Caco-2 (cell line): ENCODE measurements around the gene ASB15. TPM values are rescaled to one million over a fixed set of nuclear protein-coding genes. Genes with fewer than 3 reads are reported as not detected.

ENCODE experiments used
- BruUV-seq: library from RNA; stranded (reverse); fragments of 400-500 nt; replicated peaks from 2 replicates; lab custom pipeline; 2021; lab: Mats Ljungman, UMichigan
- CTCF ChIA-PET: fragments of 300-600 bp; sonication (Branson Sonifier 250); formaldehyde crosslinking; loops from one replicate; lab custom pipeline; 2022; ENCODE audit warnings: antibody characterized with exemption; lab: Charles Lee
- POLR2A ChIA-PET: fragments of 300-600 bp; sonication (Branson Sonifier 250); formaldehyde crosslinking; loops from one replicate; lab custom pipeline; 2022; ENCODE audit warnings: antibody characterized with exemption; lab: Charles Lee
- DNase-seq, 2 experiments: peaks; one replicate each; pipeline versions ENCODE4 v3.0.0 to v3.0.0-alpha.2; 2020 to 2022
- H3K27me3 ChIP-seq: replicated peaks from 2 replicates; pipeline ENCODE4 v1.6.0; 2011; ENCODE audit warnings: low read length; ENCODE audit not compliant: control insufficient read depth, insufficient read depth
- H3K36me3 ChIP-seq: 2 replicates; pipeline ENCODE4 v1.5.1; 2011; ENCODE audit warnings: low read length; ENCODE audit not compliant: control insufficient read depth, insufficient read depth
- H3K4me1 ChIP-seq: fragments of 250-450 bp; sonication (Bioruptor Pico); 2 replicates; pipeline ENCODE4 v1.5.1; 2020; ENCODE audit warnings: mild to moderate bottlenecking
- H3K4me3 ChIP-seq: 2 replicates; pipeline ENCODE4 v1.5.1; 2011; ENCODE audit warnings: low read depth, mild to moderate bottlenecking, control low read depth, low read length
- H3K9me3 ChIP-seq: fragments of 250-450 bp; sonication (Bioruptor Pico); 2 replicates; pipeline ENCODE4 v1.5.1; 2020; ENCODE audit warnings: mild to moderate bottlenecking, moderate library complexity
- H3K27ac Mint-ChIP-seq: one replicate; pipeline ENCODE4 v1.8.0; 2022; ENCODE audit warnings: mixed read lengths; ENCODE audit not compliant: unreplicated experiment
- H3K27me3 Mint-ChIP-seq: one replicate; pipeline ENCODE4 v1.8.0; 2022; ENCODE audit warnings: mixed read lengths; ENCODE audit not compliant: insufficient read depth, unreplicated experiment
- H3K36me3 Mint-ChIP-seq: one replicate; pipeline ENCODE4 v1.8.0; 2022; ENCODE audit warnings: mild to moderate bottlenecking, mixed read lengths; ENCODE audit not compliant: insufficient read depth, unreplicated experiment
- H3K4me1 Mint-ChIP-seq: one replicate; pipeline ENCODE4 v1.8.0; 2022; ENCODE audit warnings: low read depth, mixed read lengths; ENCODE audit not compliant: unreplicated experiment
- H3K4me3 Mint-ChIP-seq: one replicate; pipeline ENCODE4 v1.8.0; 2022; ENCODE audit warnings: mild to moderate bottlenecking, moderate library complexity, mixed read lengths; ENCODE audit not compliant: unreplicated experiment
- H3K9me3 Mint-ChIP-seq: one replicate; pipeline ENCODE4 v1.8.0; 2022; ENCODE audit warnings: mixed read lengths; ENCODE audit not compliant: unreplicated experiment
- intact Hi-C: fragments of 100-400 bp; cut with micrococcal nuclease; formaldehyde crosslinking; loops from one replicate; pipeline ENCODE4 v1.10.0; 2022; ENCODE audit not compliant: unreplicated experiment
- total RNA-seq: library from RNA; stranded (reverse); gene quantifications from 2 replicates; pipeline ENCODE4 v1.2.3, GENCODE V29; 2022
- TF ChIP-seq, protein P1 (sequence below), 2 experiments: fragments of 200-600 bp in 1 of 2; IDR thresholded peaks; 1 replicate in 1 of 2; 2 replicates in 1 of 2; pipeline versions ENCODE4 v1.5.1 to v1.8.0; 2011 to 2022; ENCODE audit warnings: antibody characterized with exemption in 1 of 2, control low read depth in 1 of 2, inconsistent platforms in 1 of 2, low read depth in 1 of 2, low read length in 1 of 2, mild to moderate bottlenecking in 1 of 2, moderate library complexity in 1 of 2; ENCODE audit not compliant: insufficient read depth in 1 of 2, severe bottlenecking in 1 of 2, unreplicated experiment in 1 of 2

The ASB15 gene
- total RNA-seq, 1 experiment from 2014 or later = not detected

DNA sequence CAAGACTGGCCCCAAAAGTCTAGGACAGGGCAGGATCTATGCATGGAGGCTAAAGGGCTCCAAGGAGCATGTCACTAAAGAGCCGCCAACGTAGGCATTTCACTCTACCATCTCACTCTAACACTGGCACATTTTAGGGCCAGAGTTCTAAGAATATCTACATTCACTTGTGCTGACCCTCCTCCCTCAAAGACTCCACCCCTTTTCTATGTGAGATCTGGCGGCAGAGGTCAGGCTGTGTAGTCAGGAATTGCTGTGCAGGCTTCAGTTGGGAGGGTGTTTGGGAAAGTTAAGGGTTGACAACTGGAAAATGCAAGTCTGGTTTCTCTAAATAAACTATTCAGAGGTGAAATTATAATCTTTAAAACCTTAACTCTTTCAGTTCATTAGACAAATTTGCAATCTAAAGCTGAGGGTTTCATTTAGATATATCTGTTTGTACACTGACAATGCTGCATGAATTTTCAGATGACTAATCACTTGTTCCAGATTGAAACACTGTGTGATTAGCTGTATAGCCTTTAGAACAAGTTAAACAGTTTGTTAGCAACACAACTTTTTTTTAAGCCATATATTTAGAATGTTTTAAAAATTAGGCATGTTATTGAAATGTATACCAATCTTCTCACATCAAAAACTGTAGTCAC lies 72.3 kb downstream of the ASB15 start:
- Histone ChIP-seq H3K4me1 (no peaks in the 10 kb centered on the region), H3K27me3 (no peaks in the 10 kb centered on the region), H3K9me3 (no peaks in the 10 kb centered on the region), H3K36me3 (no peaks in the 10 kb centered on the region), H3K4me3 (no peak overlapping the region)
- ChIA-PET POLR2A (no interaction called here), CTCF (no interaction called here)
- TF ChIP-seq, protein P1, sequence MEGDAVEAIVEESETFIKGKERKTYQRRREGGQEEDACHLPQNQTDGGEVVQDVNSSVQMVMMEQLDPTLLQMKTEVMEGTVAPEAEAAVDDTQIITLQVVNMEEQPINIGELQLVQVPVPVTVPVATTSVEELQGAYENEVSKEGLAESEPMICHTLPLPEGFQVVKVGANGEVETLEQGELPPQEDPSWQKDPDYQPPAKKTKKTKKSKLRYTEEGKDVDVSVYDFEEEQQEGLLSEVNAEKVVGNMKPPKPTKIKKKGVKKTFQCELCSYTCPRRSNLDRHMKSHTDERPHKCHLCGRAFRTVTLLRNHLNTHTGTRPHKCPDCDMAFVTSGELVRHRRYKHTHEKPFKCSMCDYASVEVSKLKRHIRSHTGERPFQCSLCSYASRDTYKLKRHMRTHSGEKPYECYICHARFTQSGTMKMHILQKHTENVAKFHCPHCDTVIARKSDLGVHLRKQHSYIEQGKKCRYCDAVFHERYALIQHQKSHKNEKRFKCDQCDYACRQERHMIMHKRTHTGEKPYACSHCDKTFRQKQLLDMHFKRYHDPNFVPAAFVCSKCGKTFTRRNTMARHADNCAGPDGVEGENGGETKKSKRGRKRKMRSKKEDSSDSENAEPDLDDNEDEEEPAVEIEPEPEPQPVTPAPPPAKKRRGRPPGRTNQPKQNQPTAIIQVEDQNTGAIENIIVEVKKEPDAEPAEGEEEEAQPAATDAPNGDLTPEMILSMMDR (IDR thresholded peaks at IDR 0.05; ENCODE audit: insufficient read depth in 1 of 2, low read depth in 1 of 2, low read length in 1 of 2, severe bottlenecking in 1 of 2, unreplicated experiment in 1 of 2) = no peak
- BruUV-seq = no TSS peak
- peaks cover 6% of the 10 kb centered on the region for H3K4me1 Mint-ChIP-seq
- intact Hi-C loops = loop anchor here (2.0 kb wide), 1 partner anchor 15 kb away; no protein-coding TSS in a partner anchor
- H3K9me3 Mint-ChIP-seq = no peaks in the 10 kb centered on the region
- DNase-seq = no peak
- no peaks in the 10 kb centered on the region for H3K27me3 Mint-ChIP-seq
- H3K27ac Mint-ChIP-seq = no peak overlapping the region
- peaks cover 19% of the 10 kb centered on the region for H3K36me3 Mint-ChIP-seq
- H3K4me3 Mint-ChIP-seq = no peak overlapping the region

DNA sequence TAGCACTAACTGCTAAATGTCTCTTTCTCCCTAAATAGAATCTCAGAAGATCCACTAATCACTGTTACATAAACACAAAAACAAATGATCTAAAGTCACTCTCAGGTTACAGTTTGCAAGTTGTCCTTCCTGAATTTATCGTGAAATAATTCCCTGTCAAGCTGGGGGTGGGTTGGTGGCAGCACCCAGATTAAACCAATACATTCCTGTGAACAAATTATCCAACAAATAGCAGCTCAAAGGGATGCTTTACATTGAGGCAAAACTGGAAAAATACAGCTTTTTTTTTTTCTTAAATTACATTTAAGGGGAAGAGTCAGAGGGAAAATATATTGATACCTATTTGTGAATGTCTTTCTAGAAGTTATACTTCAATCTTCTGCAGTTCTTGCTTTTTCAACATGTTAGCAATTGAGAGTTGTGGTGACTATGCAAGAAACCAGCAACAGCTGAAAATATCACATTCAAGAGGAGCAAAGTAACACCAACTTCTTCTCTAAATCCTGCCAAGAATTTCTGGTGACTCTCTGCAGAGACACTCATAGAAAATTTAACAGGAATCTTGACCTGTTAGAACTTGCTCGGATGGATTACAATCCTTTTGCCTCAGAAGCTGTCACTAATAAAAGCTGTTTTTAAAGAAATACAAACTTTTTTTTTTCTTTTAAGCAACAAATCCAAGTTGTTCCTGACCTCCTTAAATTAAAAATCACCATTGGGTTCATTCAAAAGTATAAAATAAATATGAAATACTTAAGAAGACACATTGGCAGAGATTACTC lies 73.0 kb downstream of the ASB15 start:
- no peaks in the 10 kb centered on the region for H3K9me3 ChIP-seq
- POLR2A ChIA-PET = no interaction called here
- Mint-ChIP-seq H3K27ac (no peak overlapping the region), H3K9me3 (no peaks in the 10 kb centered on the region), H3K4me1 (peaks cover under 1% of the 10 kb centered on the region), H3K4me3 (no peak overlapping the region), H3K27me3 (no peaks in the 10 kb centered on the region), H3K36me3 (peaks cover 25% of the 10 kb centered on the region)
- TF ChIP-seq, protein P1 (IDR thresholded peaks at IDR 0.05; ENCODE audit: insufficient read depth in 1 of 2, low read depth in 1 of 2, low read length in 1 of 2, severe bottlenecking in 1 of 2, unreplicated experiment in 1 of 2) = no peak
- no peaks in the 10 kb centered on the region for H3K4me1 ChIP-seq
- CTCF ChIA-PET = no interaction called here
- BruUV-seq = no TSS peak
- H3K36me3 ChIP-seq = no peaks in the 10 kb centered on the region
- H3K4me3 ChIP-seq = no peak overlapping the region
- no peak for DNase-seq
- intact Hi-C loops = loop anchor here (2.0 kb wide), 1 partner anchor 16 kb away; no protein-coding TSS in a partner anchor
- H3K27me3 ChIP-seq = no peaks in the 10 kb centered on the region

DNA sequence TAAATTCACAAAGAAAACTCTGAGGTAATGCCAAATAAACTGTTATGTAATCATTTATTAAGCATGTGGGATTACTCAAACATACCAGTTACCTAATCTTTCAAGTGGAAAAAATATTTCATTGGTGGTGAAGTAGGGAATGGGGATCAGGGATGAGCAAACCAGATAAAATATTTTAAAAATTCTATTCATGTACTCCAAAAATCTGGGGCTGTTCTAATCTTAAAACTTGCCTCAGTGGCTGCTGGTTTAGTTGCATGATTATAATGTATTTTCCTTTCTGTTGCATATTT lies 73.5 kb downstream of the ASB15 start:
- no peaks in the 10 kb centered on the region for H3K36me3 ChIP-seq
- H3K27me3 ChIP-seq = no peaks in the 10 kb centered on the region
- no peak overlapping the region for H3K4me3 ChIP-seq
- Mint-ChIP-seq H3K4me3 (no peak overlapping the region), H3K27me3 (no peaks in the 10 kb centered on the region), H3K36me3 (peaks cover 30% of the 10 kb centered on the region), H3K27ac (no peak overlapping the region), H3K9me3 (no peaks in the 10 kb centered on the region), H3K4me1 (no peaks in the 10 kb centered on the region)
- H3K9me3 ChIP-seq = no peaks in the 10 kb centered on the region
- intact Hi-C loops = loop anchor here (2.0 kb wide), 1 partner anchor 16 kb away; no protein-coding TSS in a partner anchor
- TF ChIP-seq, protein P1 (IDR thresholded peaks at IDR 0.05; ENCODE audit: insufficient read depth in 1 of 2, low read depth in 1 of 2, low read length in 1 of 2, severe bottlenecking in 1 of 2, unreplicated experiment in 1 of 2) = no peak
- H3K4me1 ChIP-seq = no peaks in the 10 kb centered on the region
- BruUV-seq = no TSS peak
- ChIA-PET POLR2A (no interaction called here), CTCF (no interaction called here)
- DNase-seq = no peak
